Brain pericyte (primary cell): ENCODE measurements around the gene NANOGP8.
"Not testable (repeated sequence)": the region's sequence is repeated elsewhere in the genome, so short reads cannot be mapped to it uniquely, and the experiment has no call there.

Experiments
- DNase-seq: peaks from one replicate; pipeline ENCODE4 v3.0.0-alpha.2; 2012; ENCODE audit warnings: low read depth, low spot score

The NANOGP8 gene, protein sequence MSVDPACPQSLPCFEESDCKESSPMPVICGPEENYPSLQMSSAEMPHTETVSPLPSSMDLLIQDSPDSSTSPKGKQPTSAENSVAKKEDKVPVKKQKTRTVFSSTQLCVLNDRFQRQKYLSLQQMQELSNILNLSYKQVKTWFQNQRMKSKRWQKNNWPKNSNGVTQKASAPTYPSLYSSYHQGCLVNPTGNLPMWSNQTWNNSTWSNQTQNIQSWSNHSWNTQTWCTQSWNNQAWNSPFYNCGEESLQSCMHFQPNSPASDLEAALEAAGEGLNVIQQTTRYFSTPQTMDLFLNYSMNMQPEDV

GRCh38 chr15:35085176-35085919 lies at the start of gene NANOGP8:
TSS of gene NANOGP8 (minus strand) at chr15:35085295. CDS start at chr15:35085110, 185 bp downstream.
- DNase-seq = not testable (repeated sequence)

- no peak for DNase-seq
Measured at GRCh38 chr15:35134299-35134698, 49.2 kb upstream of the NANOGP8 start.

DNA sequence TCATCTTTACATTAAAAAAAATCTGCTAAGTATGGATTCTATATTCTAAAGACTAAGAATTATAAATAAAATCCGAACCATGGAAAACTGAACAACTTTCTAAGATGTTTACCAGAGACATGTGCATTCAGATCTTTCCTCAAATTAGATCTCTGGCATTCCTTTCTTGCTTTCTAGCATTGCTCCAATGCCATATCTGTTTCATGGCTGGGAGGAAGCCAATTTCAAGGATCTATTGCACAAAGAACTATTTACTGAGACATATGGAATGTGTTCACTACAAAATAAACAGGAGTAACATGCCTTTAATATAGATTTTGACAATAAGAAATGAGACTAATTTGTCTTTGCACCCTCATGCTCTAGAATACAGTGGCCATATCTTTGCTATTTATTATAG lies 45.1 kb upstream of the NANOGP8 start:
- DNase-seq = no peak

DNA sequence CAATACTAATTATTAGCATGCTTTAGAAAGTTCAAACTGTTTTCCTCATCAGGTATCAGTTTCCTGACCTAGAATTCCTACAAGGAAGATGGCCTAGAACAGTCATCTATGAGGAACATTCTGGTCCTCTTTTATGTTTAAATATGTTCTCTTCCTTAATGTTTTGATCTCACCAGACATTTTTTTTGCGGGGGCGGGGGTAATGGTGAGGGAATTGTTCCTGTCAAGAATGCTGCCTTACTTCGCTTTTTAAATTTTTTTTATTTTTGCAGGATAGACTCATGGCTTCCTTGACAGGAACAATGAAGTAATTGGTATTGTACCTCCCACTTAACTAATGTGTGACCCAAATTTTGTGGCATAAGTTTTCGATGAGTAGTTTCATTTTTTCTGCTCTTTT lies 44.3 kb upstream of the NANOGP8 start:
- no peak for DNase-seq

GRCh38 chr15:35127717-35128116 lies 42.6 kb upstream of the NANOGP8 start:
- no peak for DNase-seq

DNA sequence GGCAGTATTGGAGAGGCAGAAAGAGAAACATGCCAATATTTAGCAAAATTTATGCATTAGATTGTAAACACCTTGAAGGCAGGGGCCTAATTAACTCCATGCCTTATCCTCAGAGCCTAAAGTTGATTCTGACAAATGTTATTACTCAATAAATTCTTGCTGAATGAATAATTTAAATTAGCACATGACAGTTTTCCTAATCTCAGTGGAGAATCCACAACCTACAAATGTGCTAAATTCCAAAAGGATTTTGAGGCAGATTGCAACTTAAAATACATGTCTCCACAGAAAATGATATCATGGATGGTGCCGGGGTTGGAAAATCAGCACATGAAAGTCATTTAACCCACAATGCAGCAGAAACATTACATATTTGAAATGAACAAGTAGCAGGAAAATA lies 41.1 kb upstream of the NANOGP8 start:
- no peak for DNase-seq

DNA sequence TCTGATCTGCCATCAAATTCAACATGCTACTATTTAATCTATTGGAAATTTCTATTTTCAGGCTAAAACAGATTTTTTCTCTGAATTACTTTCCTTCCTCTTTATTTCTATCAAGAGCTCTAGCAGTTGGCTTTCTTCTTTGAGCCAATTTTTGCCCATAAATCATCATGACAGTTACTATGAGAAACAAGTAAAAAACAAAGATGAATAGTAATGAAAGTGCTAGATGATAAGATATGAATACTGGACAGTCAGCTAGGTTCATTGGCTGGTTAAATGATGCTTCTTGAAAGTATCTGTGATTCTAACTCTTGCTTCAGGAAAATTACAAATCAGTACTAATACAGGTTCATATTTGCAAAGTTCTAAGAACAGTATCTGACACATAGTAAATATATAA lies 38.6 kb upstream of the NANOGP8 start:
- no peak for DNase-seq

- DNase-seq = no peak
Measured at GRCh38 chr15:35121611-35122359, 36.7 kb upstream of the NANOGP8 start.

GRCh38 chr15:35120173-35120572 lies 35.1 kb upstream of the NANOGP8 start:
- no peak for DNase-seq

DNA sequence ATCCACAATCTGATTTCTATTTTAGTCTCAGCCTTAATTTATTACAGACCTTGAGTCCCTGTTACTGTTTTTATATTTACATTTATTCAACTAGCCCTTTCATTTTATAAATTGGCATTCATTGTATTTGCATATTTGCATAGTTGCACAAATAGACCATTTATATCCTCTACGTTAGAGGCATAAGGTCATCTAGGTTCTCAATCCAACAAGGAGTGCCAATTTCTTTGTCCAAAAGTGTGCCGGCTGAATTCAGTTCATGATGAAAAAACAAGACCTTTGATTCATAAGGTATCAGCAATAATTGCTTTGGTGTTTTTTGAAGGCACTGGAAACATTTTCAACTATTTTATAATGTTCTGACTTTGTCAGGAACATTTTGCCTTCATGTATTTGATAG lies 33.9 kb upstream of the NANOGP8 start:
- DNase-seq = no peak

DNA sequence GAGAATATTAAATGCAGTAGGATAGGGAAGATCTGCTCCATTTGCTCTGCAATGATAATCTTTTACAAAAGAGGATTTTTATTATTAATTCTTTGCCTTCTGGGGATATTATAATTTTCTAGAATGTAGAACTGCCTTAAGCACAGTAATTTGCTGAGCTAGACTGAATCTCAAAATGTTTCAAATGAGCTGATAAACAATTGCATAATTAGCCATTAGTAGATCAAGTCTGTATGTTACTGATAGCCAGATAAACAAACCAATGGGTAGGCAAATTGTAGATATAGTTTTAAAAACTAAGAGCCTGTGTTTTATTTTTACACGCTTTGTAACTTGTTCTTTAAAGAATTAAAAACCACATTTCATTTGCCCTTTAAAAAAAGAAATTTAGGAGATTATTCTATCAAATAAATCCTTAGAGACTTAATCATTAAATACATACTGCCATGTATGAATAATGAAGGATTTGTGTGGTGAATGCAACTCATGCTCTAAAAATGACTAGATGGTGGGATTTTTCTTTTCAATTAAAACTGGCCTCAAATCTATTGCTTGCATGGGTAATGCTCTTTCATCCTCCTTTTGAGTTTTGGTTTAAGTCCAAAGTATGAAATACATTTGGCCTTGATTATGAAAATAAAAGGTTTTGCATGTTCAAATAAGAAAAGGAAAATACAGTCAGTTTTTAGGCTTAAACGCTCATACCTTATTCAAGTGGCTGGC lies 32.6 kb upstream of the NANOGP8 start:
- DNase-seq = no peak

- no peak for DNase-seq
Measured at GRCh38 chr15:35115155-35115725, 30.1 kb upstream of the NANOGP8 start.

GRCh38 chr15:35112346-35112745 lies 27.3 kb upstream of the NANOGP8 start:
- DNase-seq = no peak

DNA sequence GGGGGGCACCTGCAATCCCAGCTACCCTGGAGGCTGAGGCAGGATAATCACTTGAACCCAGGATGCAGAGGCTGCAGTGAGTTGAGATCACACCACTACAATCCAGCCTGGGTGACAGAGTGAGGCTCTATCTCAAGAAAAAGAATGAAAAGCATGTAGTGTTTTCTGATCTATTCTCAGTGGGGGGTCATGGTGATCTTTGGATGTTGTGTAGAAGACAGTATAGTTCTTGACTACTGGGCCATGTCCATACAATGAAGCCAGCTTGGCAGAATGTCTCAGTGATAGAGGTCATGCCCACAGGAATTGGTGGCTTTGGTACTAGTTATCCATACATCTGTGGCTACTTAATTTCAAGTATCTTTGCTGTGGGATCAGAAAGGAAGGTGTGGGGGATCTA lies 26.8 kb upstream of the NANOGP8 start:
- DNase-seq = no peak

- no peak for DNase-seq
Measured at GRCh38 chr15:35108453-35108852, 23.4 kb upstream of the NANOGP8 start.

DNA sequence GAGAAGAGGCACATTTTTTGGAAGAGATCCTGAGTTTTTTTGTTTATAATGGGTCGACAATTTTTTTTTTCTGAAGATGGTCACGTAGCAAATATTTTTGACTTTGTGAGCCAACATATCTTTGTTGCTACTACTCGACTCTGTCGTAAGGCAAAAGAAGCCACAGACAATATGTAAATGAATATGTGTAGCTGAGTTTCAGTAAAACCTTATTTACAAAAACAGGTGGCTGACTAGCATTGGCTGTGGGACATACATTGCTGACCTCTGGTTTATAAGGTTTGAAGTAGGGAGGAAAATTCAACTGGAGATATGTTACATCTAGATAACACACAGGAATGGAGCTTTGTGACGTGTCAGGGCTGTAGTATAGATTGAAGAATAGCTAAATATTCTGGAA lies 22.5 kb upstream of the NANOGP8 start:
- no peak for DNase-seq

DNA sequence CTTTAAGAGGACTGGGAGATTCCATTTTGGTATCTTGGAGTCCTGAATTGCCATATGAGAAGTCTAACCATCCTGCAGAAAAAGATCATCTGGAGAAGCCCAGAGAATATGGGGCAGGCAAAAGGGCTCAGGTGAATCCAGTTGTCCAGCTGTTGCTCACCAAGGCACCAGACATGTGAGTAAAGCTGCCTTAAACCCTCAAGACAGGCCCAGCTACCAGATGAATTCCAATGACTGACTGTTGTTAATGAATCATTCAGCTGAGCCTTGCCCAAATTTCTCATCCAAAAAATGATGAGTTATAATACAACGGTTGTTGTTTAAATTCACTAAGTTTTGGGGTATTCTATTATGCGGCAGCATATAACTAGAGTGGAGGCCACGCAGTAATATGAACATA lies 22.0 kb upstream of the NANOGP8 start:
- no peak for DNase-seq

GRCh38 chr15:35104526-35105147 lies 19.5 kb upstream of the NANOGP8 start:
- DNase-seq = no peak

GRCh38 chr15:35102186-35102585 lies 17.1 kb upstream of the NANOGP8 start:
- DNase-seq = no peak

- DNase-seq = no peak
Measured at GRCh38 chr15:35101335-35101734, 16.2 kb upstream of the NANOGP8 start.

DNA sequence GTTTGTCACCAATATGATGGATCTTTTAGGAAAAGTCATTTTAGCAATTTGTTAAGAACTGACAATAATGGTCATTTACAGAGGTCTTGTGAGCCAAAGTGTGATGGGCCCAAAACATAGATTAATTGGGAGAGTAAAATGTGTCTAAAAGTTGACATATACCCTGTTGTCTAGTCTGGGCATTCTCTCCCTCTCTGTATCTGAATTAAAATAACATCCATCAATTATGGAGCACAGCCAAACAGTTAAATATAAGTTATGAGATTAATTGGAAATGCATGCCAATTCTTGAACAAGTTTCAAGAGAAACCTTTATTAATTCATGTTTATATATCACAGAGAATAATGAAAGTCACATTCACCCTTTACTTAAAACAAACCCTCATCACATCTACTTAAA lies 13.6 kb upstream of the NANOGP8 start:
- DNase-seq = no peak
